ENCODE results near the gene FRAS1.
"Not testable (repeated sequence)": the region's sequence is repeated elsewhere in the genome, so short reads cannot be mapped to it uniquely, and the experiment has no call there.

The FRAS1 gene

GRCh38 chr4:78424461-78424860, 367.3 kb downstream of the FRAS1 start:
- DNase-seq (ENCODE audit: low read depth in 1 of 2, low spot score in 1 of 2), result no peak

- no peak for DNase-seq (ENCODE audit: low read depth in 1 of 2, low spot score in 1 of 2)
These were observed 369.8 kb downstream of the FRAS1 start for GRCh38 chr4:78426972-78427371.

GRCh38 chr4:78428996-78429395, 371.9 kb downstream of the FRAS1 start:
- no peak for DNase-seq (ENCODE audit: low read depth in 1 of 2, low spot score in 1 of 2)

GRCh38 chr4:78432896-78433295, 375.8 kb downstream of the FRAS1 start:
- no peak for DNase-seq (ENCODE audit: low read depth in 1 of 2, low spot score in 1 of 2)

GRCh38 chr4:78437608-78438088, 380.5 kb downstream of the FRAS1 start:
- DNase-seq (ENCODE audit: low read depth in 1 of 2, low spot score in 1 of 2), result no peak

- DNase-seq (ENCODE audit: low read depth in 1 of 2, low spot score in 1 of 2), result no peak
These were observed 382.2 kb downstream of the FRAS1 start for GRCh38 chr4:78439328-78439727.

- DNase-seq (ENCODE audit: low read depth in 1 of 2, low spot score in 1 of 2), result no peak
These were observed 384.6 kb downstream of the FRAS1 start for GRCh38 chr4:78441756-78442155.

- DNase-seq (ENCODE audit: low read depth in 1 of 2, low spot score in 1 of 2), result no peak
These were observed 389.5 kb downstream of the FRAS1 start for GRCh38 chr4:78446619-78447018.

- DNase-seq (ENCODE audit: low read depth in 1 of 2, low spot score in 1 of 2), result no peak
These were observed 394.3 kb downstream of the FRAS1 start for GRCh38 chr4:78451407-78451806.

GRCh38 chr4:78454016-78454415, 396.9 kb downstream of the FRAS1 start:
- DNase-seq (ENCODE audit: low read depth in 1 of 2, low spot score in 1 of 2), result no peak

- no peak for DNase-seq (ENCODE audit: low read depth in 1 of 2, low spot score in 1 of 2)
These were observed 400.6 kb downstream of the FRAS1 start for GRCh38 chr4:78457751-78458150.

GRCh38 chr4:78459327-78459726, 402.2 kb downstream of the FRAS1 start:
- no peak for DNase-seq (ENCODE audit: low read depth in 1 of 2, low spot score in 1 of 2)

GRCh38 chr4:78460368-78460767, 403.2 kb downstream of the FRAS1 start:
- no peak for DNase-seq (ENCODE audit: low read depth in 1 of 2, low spot score in 1 of 2)

- no peak for DNase-seq (ENCODE audit: low read depth in 1 of 2, low spot score in 1 of 2)
These were observed 407.1 kb downstream of the FRAS1 start for GRCh38 chr4:78464265-78464664.

- not testable (repeated sequence) for DNase-seq (ENCODE audit: low read depth in 1 of 2, low spot score in 1 of 2)
These were observed 410.1 kb downstream of the FRAS1 start for GRCh38 chr4:78467223-78467622.

- DNase-seq (ENCODE audit: low read depth in 1 of 2, low spot score in 1 of 2), result no peak
These were observed 411.1 kb downstream of the FRAS1 start for GRCh38 chr4:78468272-78468671.

- no peak for DNase-seq (ENCODE audit: low read depth in 1 of 2, low spot score in 1 of 2)
These were observed 419.1 kb downstream of the FRAS1 start for GRCh38 chr4:78476108-78476704.

GRCh38 chr4:78477276-78477675, 420.2 kb downstream of the FRAS1 start:
- no peak for DNase-seq (ENCODE audit: low read depth in 1 of 2, low spot score in 1 of 2)

GRCh38 chr4:78478523-78478922, 421.4 kb downstream of the FRAS1 start:
- DNase-seq (ENCODE audit: low read depth in 1 of 2, low spot score in 1 of 2), result no peak

- DNase-seq (ENCODE audit: low read depth in 1 of 2, low spot score in 1 of 2), result no peak
These were observed 423.2 kb downstream of the FRAS1 start for GRCh38 chr4:78480286-78480685.

- no peak for DNase-seq (ENCODE audit: low read depth in 1 of 2, low spot score in 1 of 2)
These were observed 424.1 kb downstream of the FRAS1 start for GRCh38 chr4:78481180-78481579.

- no peak for DNase-seq (ENCODE audit: low read depth in 1 of 2, low spot score in 1 of 2)
These were observed 425.2 kb downstream of the FRAS1 start for GRCh38 chr4:78482281-78482680.

GRCh38 chr4:78483811-78484210, 426.7 kb downstream of the FRAS1 start:
- no peak for DNase-seq (ENCODE audit: low read depth in 1 of 2, low spot score in 1 of 2)
